ENCODE data around the gene TMEM37.

TMEM37 gene

GRCh38 chr2:119439574-119440500 is 8.2 kb downstream of the TMEM37 start:
- FAIRE-seq (no peak), DNase-seq (ENCODE audit: insufficient read length, low spot score) (no peak)
- TF ChIP-seq CTCF (IDR thresholded peaks at IDR 0.05; ENCODE audit: insufficient read depth, missing control alignments), result no peak

- DNase-seq (ENCODE audit: insufficient read length, low spot score), result no peak
- no peak for FAIRE-seq
- TF ChIP-seq CTCF (IDR thresholded peaks at IDR 0.05; ENCODE audit: insufficient read depth, missing control alignments), result no peak
These were observed 8.8 kb downstream of the TMEM37 start for GRCh38 chr2:119440501-119440870.

- FAIRE-seq (no peak), DNase-seq (ENCODE audit: insufficient read length, low spot score) (no peak)
- TF ChIP-seq CTCF (IDR thresholded peaks at IDR 0.05; ENCODE audit: insufficient read depth, missing control alignments), result no peak
These were observed 9.2 kb downstream of the TMEM37 start for GRCh38 chr2:119440873-119441272.

- DNase-seq (ENCODE audit: insufficient read length, low spot score) (no peak), FAIRE-seq (no peak)
- no peak for TF ChIP-seq CTCF (IDR thresholded peaks at IDR 0.05; ENCODE audit: insufficient read depth, missing control alignments)
These were observed 9.9 kb downstream of the TMEM37 start for GRCh38 chr2:119441376-119442225.

GRCh38 chr2:119442226-119442619 is 10.6 kb downstream of the TMEM37 start:
- FAIRE-seq (no peak), DNase-seq (ENCODE audit: insufficient read length, low spot score) (no peak)
- no peak for TF ChIP-seq CTCF (IDR thresholded peaks at IDR 0.05; ENCODE audit: insufficient read depth, missing control alignments)

GRCh38 chr2:119442850-119443249 is 11.2 kb downstream of the TMEM37 start:
- no peak for TF ChIP-seq CTCF (IDR thresholded peaks at IDR 0.05; ENCODE audit: insufficient read depth, missing control alignments)
- no peak for FAIRE-seq

More at GRCh38 chr2:119442850-119443249, 11.2 kb downstream of the TMEM37 start:
- DNase-seq (ENCODE audit: insufficient read length, low spot score), result no peak

Measured in D721Med (cell line).